Keratinocyte (primary cell): Measurements from ENCODE around the gene IGF1R. TPM values are rescaled to one million over a fixed set of nuclear protein-coding genes. Genes with fewer than 3 reads are reported as not detected.

Experiments used
- DNase-seq: peaks from one replicate; pipeline ENCODE4 v3.0.0-alpha.2; 2011; ENCODE audit warnings: low read depth, missing footprints, low spot score
- FAIRE-seq: peaks from 2 replicates; lab custom pipeline; 2011; peaks lifted over from hg19 to GRCh38; lab: Jason Lieb, UNC
- H2AFZ ChIP-seq: 2 replicates; pipeline ENCODE4 v1.6.0; 2012; ENCODE audit warnings: low read length, control low read depth, inconsistent platforms; ENCODE audit not compliant: control insufficient read depth
- H3K27ac ChIP-seq: 2 replicates; pipeline ENCODE4 v1.5.1; 2011; ENCODE audit warnings: low read length; ENCODE audit not compliant: control insufficient read depth, insufficient read depth
- H3K27me3 ChIP-seq: 3 replicates; pipeline ENCODE4 v1.6.0; 2011; ENCODE audit warnings: low read length; ENCODE audit not compliant: control insufficient read depth, insufficient read depth; ENCODE audit errors: extremely low read depth
- H3K36me3 ChIP-seq, 2 experiments: 2 replicates in 1 of 2; 3 replicates in 1 of 2; pipeline ENCODE4 v1.5.1; 2011; ENCODE audit warnings: low read length in 2 of 2, mild to moderate bottlenecking in 1 of 2; ENCODE audit not compliant: control insufficient read depth in 2 of 2, insufficient read depth in 2 of 2; ENCODE audit errors: extremely low read depth in 1 of 2
- H3K4me1 ChIP-seq: 3 replicates; pipeline ENCODE4 v1.5.1; 2011; ENCODE audit warnings: low read length; ENCODE audit not compliant: control insufficient read depth, insufficient read depth; ENCODE audit errors: extremely low read depth
- H3K4me2 ChIP-seq: 3 replicates; pipeline ENCODE4 v1.6.0; 2011; ENCODE audit warnings: low read depth, low read length; ENCODE audit not compliant: control insufficient read depth, insufficient read depth; ENCODE audit errors: extremely low read depth
- H3K4me3 ChIP-seq, 3 experiments: fragments of 200-600 bp in 1 of 3; sonication (generic) in 1 of 3; 2 replicates in 2 of 3; 3 replicates in 1 of 3; pipeline ENCODE4 v1.5.1; 2011 to 2016; ENCODE audit warnings: low read length in 3 of 3, mild to moderate bottlenecking in 3 of 3, control low read depth in 2 of 3, inconsistent platforms in 1 of 3, low read depth in 1 of 3, mixed read lengths in 1 of 3, mixed run types in 1 of 3, moderate library complexity in 1 of 3; ENCODE audit not compliant: control insufficient read depth in 2 of 3, insufficient read depth in 2 of 3; ENCODE audit errors: extremely low read depth in 1 of 3
- H3K79me2 ChIP-seq: 2 replicates; pipeline ENCODE4 v1.6.0; 2012; ENCODE audit warnings: low read length; ENCODE audit not compliant: control insufficient read depth, insufficient read depth
- H3K9ac ChIP-seq: 3 replicates; pipeline ENCODE4 v1.6.0; 2011; ENCODE audit warnings: low read length; ENCODE audit not compliant: control insufficient read depth, insufficient read depth; ENCODE audit errors: extremely low read depth
- H3K9me1 ChIP-seq: 3 replicates; pipeline ENCODE4 v1.6.0; 2011; ENCODE audit warnings: low read length; ENCODE audit not compliant: control insufficient read depth, insufficient read depth; ENCODE audit errors: extremely low read depth
- H3K9me3 ChIP-seq: 2 replicates; pipeline ENCODE4 v1.5.1; 2012; ENCODE audit warnings: low read depth, low read length; ENCODE audit not compliant: control insufficient read depth
- H4K20me1 ChIP-seq: 3 replicates; pipeline ENCODE4 v1.6.0; 2011; ENCODE audit warnings: low read length; ENCODE audit not compliant: control insufficient read depth, insufficient read depth; ENCODE audit errors: extremely low read depth
- CTCF ChIP-seq, 3 experiments: IDR thresholded peaks in 1 of 3; conservative IDR thresholded peaks in 1 of 3; optimal IDR thresholded peaks in 1 of 3; 2 replicates in 2 of 3; 3 replicates in 1 of 3; pipeline versions ENCODE3 to v1.5.1; 2011; ENCODE audit warnings: low read length in 3 of 3, mild to moderate bottlenecking in 3 of 3, moderate library complexity in 2 of 3, control low read depth in 1 of 3, inconsistent platforms in 1 of 3; ENCODE audit not compliant: insufficient read depth in 2 of 3; ENCODE audit errors: extremely low read depth in 1 of 3
- EZH2 ChIP-seq: IDR thresholded peaks from one replicate; pipeline ENCODE4 v1.6.1; 2012; ENCODE audit warnings: inconsistent platforms, mild to moderate bottlenecking, low read length, moderate library complexity
- dilution Hi-C: fragments of 300-500 bp; cut with MboI; formaldehyde crosslinking; loops from one replicate; pipeline ENCODE4 v1.7.0; 2020; ENCODE audit warnings: low sequenced_read_pairs; ENCODE audit not compliant: extremely low pct_ligation_motif_present
- polyA plus RNA-seq, 5 experiments: library from polyadenylated mRNA; depleted of rRNA in 3 of 5; stranded (reverse) in 3 of 5; stranded (forward) in 1 of 5; unstranded in 1 of 5; fragments of >200 nt; gene quantifications; 1 replicate in 1 of 5; 2 replicates in 3 of 5; 3 replicates in 1 of 5; pipeline versions ENCODE4 v1.2.1 to v1.2.3, GENCODE V29; 2011 to 2012; ENCODE audit warnings: missing spikeins in 2 of 5, low read depth in 1 of 5, low replicate concordance in 1 of 5

IGF1R gene
- polyA plus RNA-seq, 1 donor (not counting 4 experiments of a cell fraction or from before 2014, with no cell fraction given), result 14.5 TPM

- Histone ChIP-seq H3K9me1 (no peaks in the 10 kb centered on the region), H3K4me2 (no peak overlapping the region), H4K20me1 (no peaks in the 10 kb centered on the region), H3K4me1 (no peaks in the 10 kb centered on the region), H3K9me3 (no peaks in the 10 kb centered on the region), H3K27ac (no peak overlapping the region), H3K36me3 (peaks cover 28 to 56% of the 10 kb centered on the region in 2 experiments), H3K4me3 (no peak overlapping the region), H3K27me3 (no peaks in the 10 kb centered on the region), H2AFZ (no peak overlapping the region), H3K9ac (no peak overlapping the region), H3K79me2 (no peaks in the 10 kb centered on the region)
- FAIRE-seq (no peak), DNase-seq (no peak)
- TF ChIP-seq CTCF (optimal IDR thresholded peaks at IDR 0.05 in 1 of 3, IDR thresholded peaks at IDR 0.05 in 1 of 3, conservative IDR thresholded peaks at IDR 0.05 in 1 of 3; ENCODE audit: extremely low read depth in 1 of 3, insufficient read depth in 2 of 3, low read length in 3 of 3) (no peak), EZH2 (no peak)
- dilution Hi-C loops, result no loop called here
Measured at GRCh38 chr15:98953000-98953787, 304.9 kb downstream of the IGF1R start.

DNA sequence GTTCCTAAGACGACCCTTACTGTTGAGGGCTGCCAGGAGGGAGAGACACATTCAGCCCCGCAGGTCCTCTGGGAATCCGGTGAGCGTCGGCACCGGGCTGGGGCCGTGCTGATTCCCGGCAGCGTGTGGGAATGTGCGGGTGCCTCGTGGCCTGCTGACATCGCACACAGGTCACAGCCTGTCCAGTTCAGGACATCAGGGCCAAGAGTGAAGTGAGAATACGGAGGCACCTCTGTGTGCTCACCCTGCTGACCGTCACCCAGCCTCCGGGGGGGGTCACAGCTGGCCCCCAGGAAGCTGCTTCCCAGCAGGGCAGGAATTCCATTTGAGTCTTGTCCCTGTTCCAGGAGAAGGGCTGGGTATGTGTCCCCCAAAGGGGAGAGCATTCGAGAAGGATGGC is 305.6 kb downstream of the IGF1R start:
- Histone ChIP-seq H3K9me3 (no peaks in the 10 kb centered on the region), H3K4me3 (no peak overlapping the region), H4K20me1 (no peaks in the 10 kb centered on the region), H3K36me3 (peaks cover 24 to 53% of the 10 kb centered on the region in 2 experiments), H2AFZ (no peak overlapping the region), H3K4me1 (no peaks in the 10 kb centered on the region), H3K9ac (no peak overlapping the region), H3K27me3 (no peaks in the 10 kb centered on the region), H3K79me2 (no peaks in the 10 kb centered on the region), H3K27ac (no peak overlapping the region), H3K9me1 (no peaks in the 10 kb centered on the region), H3K4me2 (no peak overlapping the region)
- FAIRE-seq, result no peak
- no peak for TF ChIP-seq CTCF (optimal IDR thresholded peaks at IDR 0.05 in 1 of 3, IDR thresholded peaks at IDR 0.05 in 1 of 3, conservative IDR thresholded peaks at IDR 0.05 in 1 of 3; ENCODE audit: extremely low read depth in 1 of 3, insufficient read depth in 2 of 3, low read length in 3 of 3)
- no peak for TF ChIP-seq EZH2
- dilution Hi-C loops, result no loop called here
- no peak for DNase-seq
